ENCODE results near the gene DENND4B.

Gene DENND4B

GRCh38 chr1:153976819-153977249 is 30.3 kb upstream of the DENND4B start:
- H3K27ac ChIP-seq: peak overlapping the region; percentile 75
- H3K36me3 ChIP-seq (ENCODE audit: insufficient read depth, low read length): peaks cover 25% of the 10 kb centered on the region
- H3K9me3 ChIP-seq (ENCODE audit: low read depth, low read length): no peaks in the 10 kb centered on the region
- peak overlapping the region; percentile 95 for H3K9ac ChIP-seq (ENCODE audit: insufficient read length)
- peak overlapping the region; percentile 86 for H3K4me3 ChIP-seq
- TF ChIP-seq EZH2 (IDR thresholded peaks at IDR 0.05) (no peak), FOXP2 (optimal IDR thresholded peaks at IDR 0.05; ENCODE audit: control extremely low read depth, extremely low read length, insufficient read depth) (no peak), POLR2AphosphoS5 (IDR thresholded peaks at IDR 0.05; ENCODE audit: borderline replicate concordance, low read depth, low read length) (no peak)
- no peak for DNase-seq (ENCODE audit: low read depth, low spot score)

DNA sequence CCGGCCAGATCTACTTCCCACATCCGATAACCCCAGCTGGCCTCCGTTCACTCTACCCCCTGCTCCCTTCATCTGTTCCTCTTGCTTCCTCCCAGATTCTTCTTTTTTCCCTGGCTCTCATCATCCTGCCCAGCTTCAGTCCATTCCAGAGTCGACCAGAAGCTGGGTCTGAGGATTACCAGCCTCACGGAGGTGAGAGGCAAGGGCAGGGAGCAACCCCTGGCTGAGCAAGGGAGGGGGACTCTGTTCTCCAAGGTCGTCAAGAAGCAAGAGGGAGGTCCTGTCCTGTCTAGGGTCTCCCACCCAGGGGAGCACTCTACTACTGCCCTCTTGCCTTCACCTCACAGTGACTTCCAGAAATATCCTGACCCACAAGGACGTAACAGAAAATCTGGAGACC is 27.0 kb upstream of the DENND4B start:
- Histone ChIP-seq H3K27ac (no peak overlapping the region), H3K4me3 (no peak overlapping the region), H3K9ac (ENCODE audit: insufficient read length) (no peak overlapping the region), H3K36me3 (ENCODE audit: insufficient read depth, low read length) (peaks cover 25% of the 10 kb centered on the region), H3K9me3 (ENCODE audit: low read depth, low read length) (no peaks in the 10 kb centered on the region)
- no peak for TF ChIP-seq POLR2AphosphoS5 (IDR thresholded peaks at IDR 0.05; ENCODE audit: borderline replicate concordance, low read depth, low read length)
- TF ChIP-seq EZH2 (IDR thresholded peaks at IDR 0.05): no peak
- no peak for TF ChIP-seq FOXP2 (optimal IDR thresholded peaks at IDR 0.05; ENCODE audit: control extremely low read depth, extremely low read length, insufficient read depth)
- no peak for DNase-seq (ENCODE audit: low read depth, low spot score)

- no peak for DNase-seq (ENCODE audit: low read depth, low spot score)
- TF ChIP-seq POLR2AphosphoS5 (IDR thresholded peaks at IDR 0.05; ENCODE audit: borderline replicate concordance, low read depth, low read length) (no peak), EZH2 (IDR thresholded peaks at IDR 0.05) (no peak), FOXP2 (optimal IDR thresholded peaks at IDR 0.05; ENCODE audit: control extremely low read depth, extremely low read length, insufficient read depth) (no peak)
- H3K9me3 ChIP-seq (ENCODE audit: low read depth, low read length): no peaks in the 10 kb centered on the region
- peaks cover 25% of the 10 kb centered on the region for H3K36me3 ChIP-seq (ENCODE audit: insufficient read depth, low read length)
- no peak overlapping the region for H3K27ac ChIP-seq
- no peak overlapping the region for H3K4me3 ChIP-seq
- no peak overlapping the region for H3K9ac ChIP-seq (ENCODE audit: insufficient read length)
Observed at GRCh38 chr1:153973071-153973470, 26.6 kb upstream of the DENND4B start.

DNA sequence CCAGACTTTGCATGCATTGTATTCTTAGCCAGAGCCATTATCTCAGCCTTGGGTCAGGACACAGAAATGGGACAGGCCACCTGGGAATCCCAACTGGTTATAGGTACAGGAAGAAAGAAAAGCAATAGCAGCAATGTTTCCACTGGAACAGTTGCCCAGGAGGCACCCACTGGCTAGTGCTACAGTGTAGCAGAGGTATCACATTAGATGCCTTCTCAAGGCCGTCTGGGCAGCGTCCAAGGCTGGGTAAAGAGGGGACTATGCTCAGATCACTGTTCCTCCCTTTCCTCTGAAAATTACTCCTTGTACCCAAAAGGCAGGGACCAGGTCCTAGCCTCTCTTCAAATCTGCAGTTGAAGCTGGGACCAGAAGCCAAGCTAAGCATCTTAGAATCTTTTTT is 23.8 kb upstream of the DENND4B start:
- no peak for DNase-seq (ENCODE audit: low read depth, low spot score)
- Histone ChIP-seq H3K9me3 (ENCODE audit: low read depth, low read length) (no peaks in the 10 kb centered on the region), H3K27ac (no peak overlapping the region), H3K4me3 (no peak overlapping the region), H3K9ac (ENCODE audit: insufficient read length) (no peak overlapping the region), H3K36me3 (ENCODE audit: insufficient read depth, low read length) (peaks cover 18% of the 10 kb centered on the region)
- no peak for TF ChIP-seq EZH2 (IDR thresholded peaks at IDR 0.05)
- no peak for TF ChIP-seq FOXP2 (optimal IDR thresholded peaks at IDR 0.05; ENCODE audit: control extremely low read depth, extremely low read length, insufficient read depth)
- no peak for TF ChIP-seq POLR2AphosphoS5 (IDR thresholded peaks at IDR 0.05; ENCODE audit: borderline replicate concordance, low read depth, low read length)

DNA sequence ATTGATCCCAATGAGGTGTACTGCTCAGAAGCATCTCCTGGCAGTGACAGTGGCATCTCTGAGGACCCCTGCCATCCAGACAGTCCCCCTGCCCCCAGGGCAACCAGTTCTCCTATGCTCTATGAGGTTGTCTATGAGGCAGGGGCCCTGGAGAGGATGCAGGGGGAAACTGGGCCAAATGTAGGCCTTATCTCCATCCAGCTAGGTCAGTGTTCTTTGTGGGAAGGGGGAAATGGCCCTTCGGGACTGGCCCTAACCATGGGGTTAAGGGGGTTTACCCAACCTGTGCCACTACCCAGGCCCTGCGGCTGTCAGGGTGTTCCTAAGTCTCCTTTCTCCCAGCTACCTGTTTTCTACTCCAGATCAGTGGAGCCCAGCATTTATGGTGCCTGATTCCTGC is 22.5 kb upstream of the DENND4B start:
- no peak for DNase-seq (ENCODE audit: low read depth, low spot score)
- Histone ChIP-seq H3K36me3 (ENCODE audit: insufficient read depth, low read length) (peaks cover 4% of the 10 kb centered on the region), H3K4me3 (no peak overlapping the region), H3K9me3 (ENCODE audit: low read depth, low read length) (no peaks in the 10 kb centered on the region), H3K27ac (no peak overlapping the region), H3K9ac (ENCODE audit: insufficient read length) (no peak overlapping the region)
- TF ChIP-seq EZH2 (IDR thresholded peaks at IDR 0.05): no peak
- TF ChIP-seq POLR2AphosphoS5 (IDR thresholded peaks at IDR 0.05; ENCODE audit: borderline replicate concordance, low read depth, low read length): no peak
- no peak for TF ChIP-seq FOXP2 (optimal IDR thresholded peaks at IDR 0.05; ENCODE audit: control extremely low read depth, extremely low read length, insufficient read depth)

- DNase-seq (ENCODE audit: low read depth, low spot score): no peak
- no peak overlapping the region for H3K9ac ChIP-seq (ENCODE audit: insufficient read length)
- no peaks in the 10 kb centered on the region; the same call in 1 of the 2 replicates for H3K36me3 ChIP-seq (ENCODE audit: insufficient read depth, low read length)
- no peak overlapping the region for H3K4me3 ChIP-seq
- H3K9me3 ChIP-seq (ENCODE audit: low read depth, low read length): no peaks in the 10 kb centered on the region
- TF ChIP-seq POLR2AphosphoS5 (IDR thresholded peaks at IDR 0.05; ENCODE audit: borderline replicate concordance, low read depth, low read length): no peak
- no peak for TF ChIP-seq EZH2 (IDR thresholded peaks at IDR 0.05)
- TF ChIP-seq FOXP2 (optimal IDR thresholded peaks at IDR 0.05; ENCODE audit: control extremely low read depth, extremely low read length, insufficient read depth): no peak
- no peak overlapping the region for H3K27ac ChIP-seq
Observed at GRCh38 chr1:153968408-153968807, 21.9 kb upstream of the DENND4B start.

GRCh38 chr1:153968000-153968363 is 21.5 kb upstream of the DENND4B start:
- H3K27ac ChIP-seq: peak overlapping the region; percentile 85
- peak overlapping the region; percentile 65 for H3K9ac ChIP-seq (ENCODE audit: insufficient read length)
- no peaks in the 10 kb centered on the region for H3K36me3 ChIP-seq (ENCODE audit: insufficient read depth, low read length)
- no peaks in the 10 kb centered on the region for H3K9me3 ChIP-seq (ENCODE audit: low read depth, low read length)
- TF ChIP-seq FOXP2 (optimal IDR thresholded peaks at IDR 0.05; ENCODE audit: control extremely low read depth, extremely low read length, insufficient read depth) (no peak), POLR2AphosphoS5 (IDR thresholded peaks at IDR 0.05; ENCODE audit: borderline replicate concordance, low read depth, low read length) (no peak), EZH2 (IDR thresholded peaks at IDR 0.05) (no peak)
- peak overlapping the region; percentile 92 for H3K4me3 ChIP-seq
- DNase-seq (ENCODE audit: low read depth, low spot score): no peak

DNA sequence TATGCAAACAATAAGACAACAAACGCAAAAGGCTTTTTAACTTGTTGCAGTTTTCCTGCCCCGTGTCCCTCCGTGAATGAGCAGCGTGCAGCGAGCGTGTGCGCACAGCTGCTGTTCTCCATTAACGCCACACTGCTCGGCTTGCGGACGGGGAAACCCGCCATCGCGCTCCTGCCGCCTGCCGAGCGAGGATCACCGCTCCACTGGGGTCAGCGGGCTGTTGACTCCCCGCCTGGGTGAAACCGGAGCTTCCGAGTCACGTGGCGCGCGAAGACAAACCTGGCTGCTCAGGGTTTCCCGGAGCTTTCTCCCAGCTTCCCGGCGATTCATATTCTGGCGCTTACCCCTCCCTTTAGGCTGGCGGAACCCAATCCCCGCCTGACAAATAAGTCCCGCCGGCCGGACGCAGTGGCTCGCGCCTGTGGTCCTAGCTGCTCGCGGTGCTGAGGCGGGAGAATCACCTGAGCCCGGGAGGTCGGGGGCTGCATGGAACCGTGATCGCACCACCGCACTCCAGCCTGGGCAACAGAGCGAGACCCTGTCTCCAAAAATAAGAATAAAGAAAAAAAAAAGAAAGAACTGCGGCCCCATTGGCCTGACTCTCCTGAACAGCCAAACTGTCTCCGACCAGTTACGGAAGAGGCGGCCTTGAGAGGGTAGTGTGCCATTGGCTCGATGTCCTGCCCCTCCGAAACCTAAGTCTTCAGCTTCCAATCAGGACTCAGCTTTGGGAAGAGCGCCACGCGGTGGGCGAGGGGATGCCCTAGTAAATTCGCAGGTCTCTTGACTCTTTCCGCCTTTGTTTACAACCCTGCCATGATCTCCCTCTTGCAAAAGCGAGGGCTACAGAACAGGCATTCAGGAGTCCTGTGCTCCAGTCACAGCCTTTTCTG is 20.8 kb upstream of the DENND4B start, which contains the start of gene CREB3L4:
TSS of gene CREB3L4 (plus strand) at position 796 of the 893 bp plus-strand sequence. CDS start 624 bp downstream, outside the sequence.
- Histone ChIP-seq H3K36me3 (ENCODE audit: insufficient read depth, low read length) (no peaks in the 10 kb centered on the region), H3K9ac (ENCODE audit: insufficient read length) (peak within 1 kb of the TSS; percentile 91), H3K27ac (peak within 1 kb of the TSS; percentile 91), H3K4me3 (peak within 1 kb of the TSS; percentile 92), H3K9me3 (ENCODE audit: low read depth, low read length) (no peaks in the 10 kb centered on the region)
- DNase-seq (ENCODE audit: low read depth, low spot score): peak; percentile 95
- TF ChIP-seq EZH2 (IDR thresholded peaks at IDR 0.05): no peak
- TF ChIP-seq POLR2AphosphoS5 (IDR thresholded peaks at IDR 0.05; ENCODE audit: borderline replicate concordance, low read depth, low read length): peak; percentile 85
- peak; percentile 71 for TF ChIP-seq FOXP2 (optimal IDR thresholded peaks at IDR 0.05; ENCODE audit: control extremely low read depth, extremely low read length, insufficient read depth)
